Type B pancreatic cell (in vitro differentiated cells): ENCODE measurements around the gene GAREM2. TPM values are rescaled to one million over a fixed set of nuclear protein-coding genes. Genes with fewer than 3 reads are reported as not detected.

Source experiments
- DNase-seq: peaks from one replicate; pipeline ENCODE4 v3.0.0; 2021; ENCODE audit warnings: mixed read lengths; ENCODE audit not compliant: unreplicated experiment; ENCODE audit errors: extremely low spot score
- H3K27ac Mint-ChIP-seq: 2 replicates; pipeline ENCODE4 v1.8.0; 2021; ENCODE audit warnings: mild to moderate bottlenecking, mixed read lengths
- H3K27me3 Mint-ChIP-seq: 2 replicates; pipeline ENCODE4 v1.8.0; 2021; ENCODE audit warnings: mixed read lengths
- H3K36me3 Mint-ChIP-seq: 2 replicates; pipeline ENCODE4 v1.8.0; 2021; ENCODE audit warnings: mixed read lengths
- H3K4me1 Mint-ChIP-seq: one replicate; pipeline ENCODE4 v1.8.0; 2021; ENCODE audit warnings: mixed read lengths; ENCODE audit not compliant: unreplicated experiment
- H3K4me3 Mint-ChIP-seq: 2 replicates; pipeline ENCODE4 v1.8.0; 2021; ENCODE audit warnings: mild to moderate bottlenecking, mixed read lengths
- H3K9me3 Mint-ChIP-seq: 2 replicates; pipeline ENCODE4 v1.8.0; 2021; ENCODE audit warnings: mixed read lengths
- CTCF ChIP-seq: fragments of 200-600 bp; sonication (generic); conservative IDR thresholded peaks from 2 replicates; pipeline ENCODE4 v1.5.0; 2021; ENCODE audit warnings: antibody characterized with exemption, mild to moderate bottlenecking
- total RNA-seq: library from RNA; stranded (reverse); gene quantifications from 2 replicates; pipeline ENCODE4 v1.2.1, GENCODE V29; 2021; ENCODE audit warnings: low replicate concordance

GAREM2 gene
- total RNA-seq, 1 donor from 2014 or later: 16.9 TPM

GRCh38 chr2:26235089-26235488, 62.2 kb downstream of the GAREM2 start:
- no peaks in the 10 kb centered on the region for H3K9me3 Mint-ChIP-seq
- H3K4me1 Mint-ChIP-seq: peaks cover under 1% of the 10 kb centered on the region
- H3K4me3 Mint-ChIP-seq: no peak overlapping the region
- DNase-seq: no peak
- H3K36me3 Mint-ChIP-seq: peaks cover 21% of the 10 kb centered on the region
- H3K27ac Mint-ChIP-seq: no peak overlapping the region
- no peaks in the 10 kb centered on the region for H3K27me3 Mint-ChIP-seq
- TF ChIP-seq CTCF: peak; percentile 60

- TF ChIP-seq CTCF: no peak
- H3K27me3 Mint-ChIP-seq: no peaks in the 10 kb centered on the region
These were observed 65.0 kb downstream of the GAREM2 start for GRCh38 chr2:26237868-26238267.

GRCh38 chr2:26238311-26238958, 65.5 kb downstream of the GAREM2 start:
- Mint-ChIP-seq H3K4me3 (no peak overlapping the region), H3K27me3 (no peaks in the 10 kb centered on the region), H3K27ac (no peak overlapping the region), H3K9me3 (no peaks in the 10 kb centered on the region), H3K36me3 (peaks cover 13% of the 10 kb centered on the region), H3K4me1 (peaks cover 19% of the 10 kb centered on the region)
- no peak for TF ChIP-seq CTCF
- DNase-seq: no peak

More at GRCh38 chr2:26237868-26238267, 65.0 kb downstream of the GAREM2 start:
- Mint-ChIP-seq H3K4me3 (no peak overlapping the region), H3K36me3 (peaks cover 17% of the 10 kb centered on the region), H3K4me1 (peaks cover 16% of the 10 kb centered on the region), H3K27ac (no peak overlapping the region), H3K9me3 (no peaks in the 10 kb centered on the region)
- no peak for DNase-seq

Other genes starting within 250 kb of the GAREM2 start
- 15.4 and 25.5 TPM in 2 replicates for gene KIF3C, start 190.6 kb upstream of the GAREM2 start, total RNA-seq
- 143 and 186 TPM in 2 replicates for gene RAB10, start 139.0 kb upstream of the GAREM2 start, total RNA-seq
- 125 and 137 TPM in 2 replicates for gene HADHA, start 71.5 kb downstream of the GAREM2 start, total RNA-seq
- gene HADHB, start 71.9 kb downstream of the GAREM2 start, total RNA-seq: 110 and 123 TPM in 2 replicates
- gene SELENOI, start 173.1 kb downstream of the GAREM2 start, total RNA-seq: 38.8 and 44.9 TPM in 2 replicates
- 1.2 and 1.4 TPM in 2 replicates for gene ADGRF3, start 173.7 kb downstream of the GAREM2 start, total RNA-seq
- 0.33 and 3.7 TPM in 2 replicates for gene DRC1, start 228.8 kb downstream of the GAREM2 start, total RNA-seq